ENCODE data around the gene GALK2.

The GALK2 gene

DNA sequence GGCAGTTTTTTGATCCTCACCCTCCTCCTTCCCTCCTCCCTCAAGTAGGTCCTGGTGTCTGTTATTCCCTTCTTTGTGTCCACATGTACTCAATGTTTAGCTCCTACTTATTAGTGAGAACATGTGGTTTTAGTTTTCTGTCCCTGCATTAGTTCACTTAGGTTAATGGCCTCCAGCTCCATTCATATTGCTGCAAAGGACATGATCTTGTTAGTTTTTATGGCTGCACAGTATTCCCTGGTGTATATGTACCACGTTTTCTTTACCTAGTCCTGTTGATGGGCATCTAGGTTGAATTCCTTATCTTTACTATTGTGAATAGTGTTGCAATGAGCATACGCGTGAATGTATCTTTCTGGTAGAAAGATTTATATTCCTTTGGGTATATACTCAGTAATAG, 191.3 kb downstream of the GALK2 start:
- no peak for DNase-seq

- no peak for DNase-seq
Observed at GRCh38 chr15:49366496-49366895, 196.4 kb downstream of the GALK2 start.

GRCh38 chr15:49370782-49371181, 200.7 kb downstream of the GALK2 start:
- no peak for DNase-seq

GRCh38 chr15:49372366-49372765, 202.3 kb downstream of the GALK2 start:
- DNase-seq: no peak

DNA sequence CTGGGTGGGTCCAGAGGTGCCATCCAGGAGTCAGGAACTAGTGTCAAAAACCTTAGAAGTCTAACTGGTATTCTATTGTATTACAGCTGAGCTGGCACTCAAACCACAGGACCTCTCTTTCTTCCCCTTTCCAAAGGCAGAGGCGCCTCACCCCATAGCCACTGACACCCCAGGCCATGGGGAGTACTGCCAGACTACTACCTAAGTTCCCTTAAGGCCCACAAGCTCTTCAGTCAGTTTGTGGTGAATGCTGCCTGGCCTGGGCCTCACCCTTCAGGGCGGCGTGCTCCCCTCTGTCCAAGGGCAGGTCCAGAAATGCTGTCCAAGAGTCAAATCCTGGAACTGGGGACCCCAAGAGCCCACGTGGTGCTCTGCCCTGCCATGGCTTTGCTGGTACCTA, 209.9 kb downstream of the GALK2 start:
- DNase-seq: no peak

GRCh38 chr15:49380912-49381311, 210.9 kb downstream of the GALK2 start:
- DNase-seq: no peak

Measured in activated gamma-delta T cell (primary cell).